Stimulated activated CD8-positive, alpha-beta memory T cell treated with anti-CD3 and anti-CD28 coated beads, Interleukin-4, amount 100 ng/mL, for 1 hour (primary cell): ENCODE measurements around the gene BCAS1.
"Not testable (repeated sequence)": the region's sequence is repeated elsewhere in the genome, so short reads cannot be mapped to it uniquely, and the experiment has no call there.

ENCODE experiments used
- DNase-seq, 2 donors: peaks; one replicate each; pipeline ENCODE4 v3.0.0-alpha.2; 2020; ENCODE audit warnings: low read depth in 2 of 2, low spot score in 1 of 2

BCAS1 gene

DNA sequence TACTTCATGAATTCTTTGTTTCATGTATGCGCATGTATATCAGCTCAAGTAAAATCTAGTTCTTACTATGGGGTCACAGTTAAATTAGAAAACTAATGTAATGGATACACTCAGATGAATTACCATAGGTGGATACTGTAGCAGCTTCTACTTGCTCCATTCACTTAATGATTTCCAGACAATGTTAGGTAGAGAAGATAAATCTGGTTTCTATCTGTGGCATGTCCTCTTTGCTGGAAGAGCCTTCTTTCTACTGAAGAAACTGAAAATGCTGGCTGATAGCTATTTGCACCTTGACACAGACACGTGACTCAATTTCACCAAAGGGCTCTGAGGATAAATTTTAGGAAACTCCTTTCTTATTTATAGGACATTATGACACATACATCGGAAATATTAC, 49.5 kb downstream of the BCAS1 start:
- DNase-seq: no peak

DNA sequence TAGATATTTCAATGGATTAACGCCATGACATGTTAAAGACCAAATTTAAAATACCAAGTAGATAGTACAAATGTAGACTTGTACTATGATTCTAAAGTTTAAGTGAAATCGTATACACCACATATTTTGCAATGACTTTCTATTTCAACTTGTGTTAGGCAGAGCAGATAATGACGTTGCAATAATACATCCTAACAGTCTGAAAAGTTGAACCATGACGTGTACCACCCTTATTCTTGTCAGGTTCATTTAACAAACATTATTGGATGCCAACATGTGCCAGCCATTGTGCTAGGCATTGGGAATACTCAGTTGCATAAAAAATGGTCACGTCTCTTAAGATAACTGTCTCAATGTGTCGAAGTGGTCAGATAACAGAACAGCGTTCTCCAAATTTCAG, 50.0 kb downstream of the BCAS1 start:
- no peak for DNase-seq

DNA sequence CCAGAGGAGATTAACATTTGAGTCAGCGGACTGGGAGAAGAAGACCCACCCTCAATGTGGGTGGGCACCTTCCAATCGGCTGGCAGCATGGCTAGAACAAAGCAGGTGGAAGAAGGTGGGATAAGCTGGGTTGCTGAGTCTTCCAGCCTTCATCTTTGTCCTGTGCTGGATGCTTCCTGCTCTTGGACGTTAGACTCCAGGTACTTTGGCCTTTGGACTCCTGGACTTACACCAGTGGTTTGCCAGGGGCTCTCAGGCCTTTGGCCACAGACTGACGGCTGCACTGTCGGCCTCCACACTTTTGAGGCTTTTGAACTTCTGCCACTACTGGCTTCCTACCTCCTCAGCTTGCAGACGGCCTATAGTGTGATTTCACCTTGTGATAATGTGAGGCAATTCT, 50.8 kb downstream of the BCAS1 start:
- DNase-seq: no peak

DNA sequence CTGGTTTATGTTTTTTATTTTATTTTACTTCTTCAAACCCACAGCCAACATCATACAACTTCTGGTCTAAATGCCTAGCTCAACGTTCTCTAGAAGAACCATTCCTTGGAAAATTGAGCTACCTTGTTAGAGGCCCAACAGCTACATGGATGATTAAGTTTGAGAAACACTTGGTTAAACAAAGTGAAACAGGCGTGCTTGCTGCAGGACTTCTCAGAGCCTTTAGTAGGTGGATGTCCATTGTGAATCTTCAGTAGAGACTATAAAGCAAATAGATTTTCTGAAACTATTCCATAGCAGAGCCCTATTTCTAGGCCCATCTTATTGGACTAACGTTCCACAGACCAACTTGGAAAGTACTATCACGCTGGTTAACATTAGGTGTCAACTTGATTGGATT, 51.3 kb downstream of the BCAS1 start:
- no peak for DNase-seq

DNA sequence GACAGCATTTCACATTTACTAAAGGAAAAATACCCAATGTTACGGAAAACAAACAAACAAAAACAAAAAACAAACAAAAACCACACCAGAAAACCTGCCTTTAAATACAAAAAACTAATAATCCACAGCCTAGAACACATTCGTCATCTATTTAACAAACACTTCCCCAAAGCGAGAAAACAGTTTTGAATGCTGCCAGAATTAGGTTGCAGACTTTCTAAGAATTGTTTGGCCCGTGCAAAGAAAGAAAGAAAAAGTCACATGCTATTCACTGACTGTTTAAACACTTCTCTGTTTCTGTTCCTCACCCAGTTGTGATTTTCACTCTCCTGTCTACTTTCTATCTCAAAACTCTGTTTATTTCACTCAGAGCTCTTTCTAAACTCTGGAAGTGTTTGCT, 52.5 kb downstream of the BCAS1 start:
- DNase-seq: no peak

DNA sequence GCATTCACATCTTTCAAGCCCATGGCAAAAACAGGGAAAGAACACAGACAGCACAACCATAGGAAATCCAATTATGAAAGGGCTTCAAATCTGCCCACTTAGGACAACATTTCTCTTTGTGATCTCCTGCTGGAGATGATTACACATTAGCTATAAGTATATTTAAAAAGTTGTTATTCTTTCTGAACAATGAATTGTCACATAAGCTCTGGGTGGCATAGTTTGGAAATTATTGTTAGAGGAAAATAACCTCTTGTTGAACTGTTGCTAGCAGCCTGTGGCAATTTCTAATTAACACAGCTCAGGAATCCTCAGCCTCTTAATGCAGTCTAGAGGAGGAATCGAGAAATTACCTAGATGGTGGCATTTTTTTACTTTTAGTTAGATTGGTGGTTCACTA, 54.9 kb downstream of the BCAS1 start:
- no peak for DNase-seq

DNA sequence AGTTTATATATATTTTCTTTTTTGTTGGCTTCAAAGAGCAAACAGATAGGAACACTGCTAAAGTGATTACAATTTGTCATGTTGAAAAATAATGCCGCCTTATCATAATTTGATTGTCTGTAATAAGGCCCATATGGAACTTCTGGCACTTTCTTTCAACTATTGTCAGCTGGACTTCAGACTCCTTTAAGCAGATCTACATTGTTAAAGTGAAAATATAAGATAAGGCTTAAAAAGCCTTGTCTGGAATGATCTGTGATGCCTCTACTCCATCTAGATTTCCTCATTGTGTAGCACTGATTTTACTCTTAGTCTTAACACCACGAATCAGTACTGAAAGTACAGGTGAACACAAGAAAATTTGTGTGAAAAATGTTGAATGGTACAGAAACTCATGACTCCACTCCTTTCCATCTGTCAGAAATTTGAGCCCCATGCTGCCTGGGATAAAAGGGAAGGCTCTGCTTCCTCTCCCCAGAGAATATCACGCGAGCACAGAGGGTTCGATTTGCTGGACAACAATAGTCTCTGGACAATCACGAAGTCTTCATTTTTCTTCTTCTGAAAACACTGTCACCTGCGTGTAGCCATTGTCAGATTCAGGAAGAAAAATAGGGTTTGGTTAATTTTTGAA, 56.0 kb downstream of the BCAS1 start:
- DNase-seq: no peak

DNA sequence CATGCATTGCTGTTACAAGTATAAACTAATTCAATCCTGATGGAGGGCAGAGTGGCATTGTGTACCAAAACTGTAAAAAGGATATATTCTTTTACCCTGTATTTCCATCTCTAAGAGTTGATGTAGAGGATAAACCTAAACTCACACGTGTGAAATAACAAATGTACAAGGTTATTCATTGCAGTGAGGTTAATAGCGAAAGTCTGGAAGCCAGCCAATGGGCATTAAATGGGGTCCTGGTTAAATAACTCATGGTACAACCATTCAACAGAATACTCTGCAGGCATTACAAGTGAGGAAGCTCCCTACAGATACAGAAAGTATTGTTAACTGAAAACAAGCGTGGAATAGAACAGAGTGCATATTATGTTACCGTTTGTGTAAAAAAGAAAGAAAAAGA, 56.9 kb downstream of the BCAS1 start:
- DNase-seq: no peak

DNA sequence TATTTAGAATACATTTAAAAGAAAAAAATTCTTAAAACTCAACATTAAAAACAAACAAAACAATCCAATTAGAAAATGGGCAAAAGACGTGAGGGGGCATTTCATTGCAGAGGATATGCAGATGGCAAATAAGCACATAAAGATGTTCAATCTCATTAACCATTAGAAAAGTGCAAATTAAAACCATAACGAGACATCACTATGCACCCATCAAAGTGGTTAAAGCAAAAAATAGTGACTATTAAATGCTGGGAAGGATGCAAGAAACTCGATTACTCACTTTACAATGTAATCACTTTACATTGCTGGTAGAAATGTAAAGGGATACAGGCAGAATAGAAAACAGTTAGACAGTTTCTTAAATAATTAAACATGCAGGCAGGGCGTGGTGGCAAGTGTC, 59.0 kb downstream of the BCAS1 start:
- no peak for DNase-seq

DNA sequence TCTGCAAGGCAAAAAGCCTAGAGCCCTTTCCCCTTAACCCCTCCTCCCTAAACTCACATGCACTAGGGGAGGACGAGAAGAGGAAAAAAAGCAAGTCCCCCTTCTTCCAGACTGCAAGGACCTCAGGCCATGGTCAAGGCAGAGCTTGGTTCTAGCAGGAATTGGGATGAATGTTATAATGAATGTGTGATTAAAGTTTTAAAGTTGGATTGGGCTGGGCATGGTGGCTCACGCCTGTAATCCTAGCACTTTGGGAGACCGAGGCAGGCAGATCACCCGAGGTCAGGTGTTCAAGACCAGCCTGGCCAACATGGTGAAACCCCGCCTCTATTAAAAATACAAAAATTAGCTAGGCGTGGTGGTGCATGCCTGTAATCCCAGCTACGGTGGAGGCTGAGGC, 64.2 kb downstream of the BCAS1 start:
- DNase-seq: not testable (repeated sequence)

DNA sequence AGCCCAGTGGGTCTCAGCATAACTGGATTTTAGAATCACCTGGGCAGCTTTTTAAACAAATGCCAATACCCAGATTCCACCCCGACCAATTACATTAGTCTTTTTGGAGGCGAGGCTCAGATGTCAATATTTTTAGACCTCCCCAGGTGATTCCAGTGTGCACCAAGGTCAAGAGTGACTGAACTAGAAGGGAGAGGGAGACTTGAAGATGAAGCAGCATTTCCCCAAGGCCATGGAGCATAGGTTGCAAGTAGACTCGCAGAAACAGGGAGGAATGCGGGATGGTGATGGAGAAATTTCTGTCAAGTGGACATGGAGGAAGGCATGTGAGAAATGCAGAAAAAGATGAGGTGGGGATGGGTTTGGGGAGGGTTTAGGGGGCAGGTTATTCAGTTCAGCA, 64.9 kb downstream of the BCAS1 start:
- DNase-seq: no peak

DNA sequence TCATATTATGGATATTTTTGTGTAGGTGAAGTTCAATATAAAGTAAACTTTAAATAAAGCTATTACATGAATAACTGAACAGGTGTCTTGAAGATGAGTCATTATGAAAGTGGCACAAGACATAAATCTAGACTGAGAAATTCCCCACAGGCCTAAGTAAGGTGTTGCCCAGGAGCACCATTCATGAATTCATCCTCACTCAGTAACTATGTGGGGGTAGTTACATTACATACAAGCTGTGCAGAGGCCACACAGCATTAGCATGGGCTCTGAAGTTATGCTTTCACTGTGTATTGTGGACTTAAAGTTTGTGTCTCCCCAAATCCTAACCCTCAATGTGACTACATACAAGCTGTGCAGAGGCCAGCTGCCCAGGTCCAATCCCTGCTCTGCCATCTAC, 65.9 kb downstream of the BCAS1 start:
- DNase-seq: no peak

DNA sequence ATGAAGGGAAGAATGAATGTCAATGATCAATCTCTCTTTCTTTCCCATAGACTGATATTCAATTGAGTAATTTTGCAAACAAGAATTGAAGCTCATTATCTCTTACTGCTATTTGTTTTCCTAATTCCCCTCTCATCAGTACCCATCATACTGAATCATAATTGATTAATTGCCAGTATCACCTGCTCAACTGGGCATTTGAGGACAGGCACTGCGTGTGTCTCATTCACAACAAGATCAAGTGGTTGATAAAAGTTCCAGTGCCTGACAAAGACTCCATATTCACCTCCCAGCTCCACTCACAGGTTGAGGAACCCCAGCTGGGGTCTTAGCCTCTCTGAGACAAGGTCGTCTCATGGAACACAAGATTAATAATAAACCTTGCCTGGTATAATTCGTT, 67.7 kb downstream of the BCAS1 start:
- no peak for DNase-seq

DNA sequence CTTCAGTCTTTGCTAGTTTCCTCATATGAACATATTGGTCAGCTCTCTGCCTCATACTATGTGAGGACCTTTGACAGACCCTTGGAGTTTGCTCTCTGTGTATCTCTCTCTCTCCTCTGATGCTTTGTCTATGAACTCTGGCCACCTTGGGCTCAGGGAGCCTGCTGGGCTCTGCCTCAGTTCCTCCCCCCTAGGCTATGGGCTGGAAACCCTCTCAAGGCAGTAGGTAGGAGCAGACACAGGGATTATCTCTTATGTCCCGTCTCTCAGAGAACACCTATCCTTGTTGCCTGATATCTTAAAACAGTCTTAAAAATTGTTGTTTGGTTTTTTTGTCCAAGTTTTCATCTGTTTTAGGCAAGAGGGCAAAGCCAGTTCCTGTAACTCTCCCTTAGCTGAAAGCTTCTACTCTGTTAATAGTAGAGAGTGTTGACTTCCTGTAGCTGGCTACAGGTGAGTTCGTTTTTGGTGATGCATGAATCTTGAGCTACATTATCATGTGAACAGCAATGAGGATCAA, 68.3 kb downstream of the BCAS1 start:
- DNase-seq: no peak

DNA sequence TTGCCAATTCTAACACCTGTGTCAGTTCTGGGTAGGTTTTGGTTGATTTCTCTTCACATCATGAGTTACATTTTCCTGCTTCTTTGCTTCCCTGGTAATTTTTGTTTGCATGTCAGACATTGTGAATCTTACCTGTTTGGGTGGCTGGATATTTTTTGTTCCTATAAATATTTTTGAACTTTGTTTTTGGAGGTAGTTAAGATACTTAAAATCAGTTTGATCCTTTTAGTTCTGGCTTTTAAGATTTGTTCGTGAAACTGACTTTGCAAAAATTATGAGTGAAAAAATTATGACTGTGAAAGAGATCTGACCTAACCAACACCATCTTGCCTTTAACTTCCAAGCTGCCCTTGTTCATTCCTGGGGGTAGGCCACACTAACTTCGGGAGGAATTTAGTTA, 69.5 kb downstream of the BCAS1 start:
- DNase-seq: no peak

DNA sequence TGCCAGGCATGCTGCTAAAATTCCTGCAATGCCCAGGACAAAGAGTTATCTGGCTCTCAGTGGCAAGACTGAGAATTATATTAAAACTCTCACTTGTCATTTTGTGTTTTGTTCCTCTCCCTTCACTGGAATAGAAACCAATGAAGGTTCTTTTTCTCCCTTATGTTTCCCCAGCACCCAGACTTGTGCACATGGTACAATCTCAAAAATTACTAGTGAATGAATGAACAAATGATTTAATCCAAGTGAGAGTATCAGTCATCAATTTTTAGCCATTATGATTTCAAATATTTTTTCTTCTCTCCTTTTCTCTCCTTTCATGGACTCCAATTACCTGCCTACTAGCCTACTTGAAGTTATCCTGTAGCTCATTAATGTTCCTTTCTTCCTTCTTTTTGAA, 70.1 kb downstream of the BCAS1 start:
- DNase-seq: no peak

DNA sequence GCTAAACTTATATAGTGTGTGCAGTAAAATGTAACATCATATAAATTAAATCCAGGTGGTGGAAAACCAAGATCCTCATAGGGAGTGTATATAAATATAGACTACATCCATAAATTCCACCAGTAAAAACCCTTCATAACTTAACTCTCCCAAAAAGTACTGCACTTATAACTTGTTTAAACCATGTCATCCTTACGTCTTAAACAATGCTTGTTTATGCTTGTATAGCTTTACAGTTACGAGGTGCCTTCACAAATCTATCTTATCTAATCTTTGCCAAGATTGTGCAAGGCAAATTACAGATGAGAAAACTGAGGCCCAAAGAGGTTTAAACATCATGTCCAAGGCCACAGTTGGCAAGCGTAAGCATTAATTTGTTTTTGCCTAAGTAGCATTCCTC, 71.3 kb downstream of the BCAS1 start:
- DNase-seq: no peak

DNA sequence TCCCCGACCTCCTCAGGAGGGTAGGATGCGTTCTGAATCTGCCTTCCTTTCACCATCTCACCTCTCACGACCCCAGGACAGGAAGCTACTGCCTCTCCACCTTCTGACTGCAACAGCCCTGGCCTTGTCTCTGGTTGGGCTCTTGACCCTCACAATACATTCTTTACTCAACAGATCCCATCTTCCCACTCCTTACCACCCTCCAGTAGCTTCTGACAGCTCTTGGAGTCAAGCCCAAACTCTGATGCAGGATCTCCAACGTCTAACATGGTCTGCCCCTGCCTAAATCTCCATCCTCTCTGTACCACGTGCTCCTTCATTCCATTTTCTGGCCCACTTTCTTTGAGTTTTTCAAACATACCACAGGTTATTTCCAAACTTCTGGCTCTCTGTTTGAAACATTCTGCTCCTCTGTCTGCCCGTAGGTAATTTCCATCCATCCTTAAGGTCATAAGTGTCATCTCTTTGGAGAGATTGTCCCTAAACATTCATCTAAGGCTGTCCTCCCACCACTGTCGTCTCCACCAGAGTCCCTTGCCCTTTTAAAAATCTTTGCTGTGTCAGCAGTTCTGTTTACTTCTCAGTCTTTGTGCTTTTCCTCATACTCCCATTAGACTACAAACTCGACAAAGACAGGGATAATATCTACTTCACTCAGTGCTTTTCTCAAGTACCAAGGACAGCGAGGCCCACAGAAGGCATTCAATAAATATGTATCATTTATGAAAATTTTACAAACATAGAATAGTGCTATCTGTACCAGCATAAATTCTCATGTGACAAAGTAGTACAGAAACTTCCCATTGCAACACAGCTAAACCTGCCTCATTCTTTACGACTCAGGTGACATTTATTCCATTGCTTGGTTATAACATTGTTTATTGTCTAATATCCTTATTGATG, 73.6 kb downstream of the BCAS1 start:
- DNase-seq: no peak

DNA sequence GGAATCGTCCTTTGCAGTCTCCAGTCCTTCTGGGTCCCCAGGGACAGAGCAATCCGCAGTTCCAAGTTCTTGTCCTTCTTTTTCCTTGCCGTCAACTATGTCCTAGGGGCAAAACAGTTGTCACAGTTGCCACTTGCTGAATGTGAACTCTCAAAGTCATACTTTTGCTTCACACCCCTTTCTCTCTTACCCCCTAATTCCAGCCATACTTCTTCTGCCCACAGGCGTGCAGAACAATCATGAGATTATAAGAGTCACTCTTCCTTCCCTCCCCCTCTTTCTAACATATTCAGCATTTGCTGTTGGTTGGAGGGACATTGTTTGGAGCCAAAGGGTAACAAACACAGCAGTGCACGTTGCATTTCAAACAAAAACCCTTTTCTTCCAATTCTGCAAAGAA, 74.4 kb downstream of the BCAS1 start:
- no peak for DNase-seq

DNA sequence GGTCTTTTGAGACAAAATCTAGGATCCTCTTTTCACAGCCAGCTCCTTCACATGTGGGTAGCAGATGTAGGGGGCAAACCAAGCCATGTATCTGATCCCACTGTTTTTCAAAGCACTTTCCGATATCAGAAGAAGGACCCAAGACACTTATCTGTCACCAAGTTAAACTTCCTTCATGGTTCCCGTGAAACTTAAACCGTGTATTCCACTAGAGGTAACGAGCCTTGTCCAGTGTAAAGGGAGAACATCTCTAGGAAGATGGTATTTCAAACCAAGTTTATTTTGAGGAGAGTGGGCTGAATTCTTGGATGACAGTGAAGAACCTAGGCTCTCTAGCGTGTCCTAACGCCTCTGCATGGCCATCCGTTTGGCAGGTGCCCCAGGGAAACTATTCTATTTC, 76.3 kb downstream of the BCAS1 start:
- DNase-seq: no peak

DNA sequence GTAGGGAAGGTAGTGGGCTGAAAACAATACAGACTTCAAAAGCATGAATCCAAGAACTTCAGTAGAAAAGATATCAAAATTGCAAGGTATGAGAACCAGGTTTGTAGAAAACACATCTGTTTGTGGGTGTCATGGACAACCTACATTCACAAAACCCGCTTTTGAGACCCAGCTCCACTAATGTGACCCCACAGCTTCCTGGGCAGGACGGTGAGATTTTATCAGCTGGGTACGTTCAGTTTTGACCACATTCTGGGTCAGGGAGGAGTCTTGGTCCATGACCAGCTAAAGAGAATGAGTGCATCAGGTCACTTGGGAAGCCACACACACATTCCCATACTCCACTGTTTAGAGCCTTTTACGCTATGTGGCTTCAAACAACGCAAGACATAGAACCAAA, 77.1 kb downstream of the BCAS1 start:
- DNase-seq: no peak

DNA sequence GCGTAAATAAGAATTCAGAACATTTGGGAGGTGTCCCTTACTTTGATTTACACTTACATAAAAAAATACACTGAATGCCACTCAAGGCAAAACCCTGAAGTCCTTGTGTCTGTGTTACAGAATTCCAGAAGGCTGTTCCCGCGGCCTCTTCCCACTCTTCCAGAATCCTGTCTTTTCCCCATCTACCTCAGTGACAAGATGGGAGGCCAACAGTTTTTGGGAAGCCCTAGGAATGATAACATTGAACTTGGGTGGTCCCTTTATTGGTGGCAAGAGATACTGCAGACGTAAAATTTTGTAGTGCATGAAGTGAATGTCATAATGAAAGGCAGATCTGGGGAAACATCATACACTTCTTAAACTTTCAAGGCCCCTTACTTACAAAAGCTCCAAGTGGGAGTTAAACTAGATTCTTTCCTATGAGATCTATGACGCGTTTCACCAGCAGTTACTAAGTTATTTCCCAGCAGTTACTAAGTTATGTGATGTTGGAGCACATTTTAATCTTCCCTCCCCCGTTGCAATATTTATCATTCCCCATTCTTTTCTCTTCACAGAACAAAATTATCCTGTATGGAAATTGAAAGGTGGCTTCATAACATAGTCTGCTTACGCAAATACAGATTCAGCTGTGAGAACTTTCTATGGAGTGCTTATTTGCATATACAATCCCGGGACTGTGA, 79.5 kb downstream of the BCAS1 start:
- no peak for DNase-seq
